MM.1S (cell line): ENCODE measurements around the gene RCVRN.

ENCODE experiments used
- DNase-seq: peaks from one replicate; pipeline ENCODE4 v3.0.0-alpha.2; 2015
- H2AFZ ChIP-seq: fragments of 300-600 bp; sonication (generic); 2 replicates; pipeline ENCODE4 v1.6.0; 2016; ENCODE audit warnings: antibody characterized with exemption, low read length
- H3F3A ChIP-seq: fragments of 300-600 bp; sonication (generic); 2 replicates; pipeline ENCODE4 v1.6.1; 2016; ENCODE audit warnings: mild to moderate bottlenecking, antibody characterized with exemption, low read length, moderate library complexity, mixed read lengths; ENCODE audit not compliant: insufficient read depth
- H3K27ac ChIP-seq: fragments of 300-600 bp; sonication (generic); 2 replicates; pipeline ENCODE4 v1.5.1; 2016; ENCODE audit warnings: mild to moderate bottlenecking, low read length
- H3K27me3 ChIP-seq: fragments of 300-600 bp; sonication (generic); replicated peaks from 2 replicates; pipeline ENCODE4 v1.6.0; 2016; ENCODE audit warnings: low read length; ENCODE audit not compliant: insufficient read depth
- H3K36me3 ChIP-seq: fragments of 300-600 bp; sonication (generic); replicated peaks from 2 replicates; pipeline ENCODE4 v1.6.1; 2016; ENCODE audit warnings: mild to moderate bottlenecking, low read length, mixed read lengths; ENCODE audit not compliant: insufficient read depth
- H3K4me1 ChIP-seq: fragments of 300-600 bp; sonication (generic); 2 replicates; pipeline ENCODE4 v1.6.1; 2016; ENCODE audit warnings: low read length, mixed read lengths
- H3K4me2 ChIP-seq: fragments of 300-600 bp; sonication (generic); 2 replicates; pipeline ENCODE4 v1.6.0; 2016; ENCODE audit warnings: low read depth, low read length
- H3K4me3 ChIP-seq: fragments of 300-600 bp; sonication (generic); 2 replicates; pipeline ENCODE4 v1.5.1; 2016; ENCODE audit warnings: low read length, mixed read lengths
- H3K79me2 ChIP-seq: fragments of 300-600 bp; sonication (generic); 2 replicates; pipeline ENCODE4 v1.6.1; 2016; ENCODE audit warnings: mixed run types, low read length, mixed read lengths
- H3K9ac ChIP-seq: fragments of 300-600 bp; sonication (generic); 2 replicates; pipeline ENCODE4 v1.6.1; 2016; ENCODE audit warnings: low read length, mixed read lengths
- H3K9me2 ChIP-seq: fragments of 300-600 bp; sonication (generic); replicated peaks from 2 replicates; pipeline ENCODE4 v1.6.1; 2016; ENCODE audit warnings: mild to moderate bottlenecking, low read length, mixed read lengths; ENCODE audit not compliant: insufficient read depth
- H3K9me3 ChIP-seq: fragments of 300-600 bp; sonication (generic); replicated peaks from 2 replicates; pipeline ENCODE4 v1.6.1; 2016; ENCODE audit warnings: mild to moderate bottlenecking, low read length, mixed read lengths; ENCODE audit not compliant: insufficient read depth
- H4K20me1 ChIP-seq: fragments of 300-600 bp; sonication (generic); 2 replicates; pipeline ENCODE4 v1.6.1; 2016; ENCODE audit warnings: mild to moderate bottlenecking, low read length, moderate library complexity, mixed read lengths; ENCODE audit not compliant: insufficient read depth
- CTCF ChIP-seq: fragments of 300-600 bp; sonication (generic); IDR thresholded peaks from 2 replicates; pipeline ENCODE4 v1.5.1; 2016; ENCODE audit warnings: antibody characterized with exemption, low read length, mixed read lengths
- EZH2 ChIP-seq: fragments of 300-600 bp; sonication (generic); optimal IDR thresholded peaks from 2 replicates; pipeline ENCODE3; 2017; ENCODE audit warnings: low read depth, mild to moderate bottlenecking, antibody characterized with exemption, low read length, mixed read lengths
- EZH2phosphoT487 ChIP-seq: fragments of 300-600 bp; sonication (generic); IDR thresholded peaks from 2 replicates; pipeline ENCODE4 v1.6.1; 2018; ENCODE audit warnings: antibody characterized with exemption, low read length

Gene RCVRN

GRCh38 chr17:9900784-9901183 lies 4.3 kb downstream of the RCVRN start:
- peaks cover 19% of the 10 kb centered on the region for H3K27me3 ChIP-seq
- no peaks in the 10 kb centered on the region for H3K36me3 ChIP-seq
- no peak overlapping the region for H2AFZ ChIP-seq
- no peaks in the 10 kb centered on the region for H3K4me1 ChIP-seq
- H3K9me3 ChIP-seq: no peaks in the 10 kb centered on the region
- no peak overlapping the region for H3K4me2 ChIP-seq
- DNase-seq: no peak
- no peaks in the 10 kb centered on the region for H3F3A ChIP-seq
- no peak for TF ChIP-seq EZH2phosphoT487
- TF ChIP-seq CTCF: no peak
- no peak for TF ChIP-seq EZH2
- no peak overlapping the region for H3K9ac ChIP-seq
- H3K79me2 ChIP-seq: no peaks in the 10 kb centered on the region
- no peak overlapping the region for H3K4me3 ChIP-seq
- H3K27ac ChIP-seq: no peak overlapping the region
- no peaks in the 10 kb centered on the region for H4K20me1 ChIP-seq
- no peaks in the 10 kb centered on the region for H3K9me2 ChIP-seq

GRCh38 chr17:9900044-9900594 lies 5.0 kb downstream of the RCVRN start:
- Histone ChIP-seq H3F3A (no peaks in the 10 kb centered on the region), H3K9me2 (no peaks in the 10 kb centered on the region), H3K4me2 (no peak overlapping the region), H3K4me1 (no peaks in the 10 kb centered on the region), H3K36me3 (no peaks in the 10 kb centered on the region), H3K9ac (no peak overlapping the region), H3K27ac (no peak overlapping the region), H3K9me3 (no peaks in the 10 kb centered on the region), H2AFZ (no peak overlapping the region), H3K79me2 (no peaks in the 10 kb centered on the region), H4K20me1 (no peaks in the 10 kb centered on the region), H3K27me3 (peaks cover 19% of the 10 kb centered on the region), H3K4me3 (no peak overlapping the region)
- TF ChIP-seq CTCF (no peak), EZH2 (no peak), EZH2phosphoT487 (no peak)
- DNase-seq: no peak

GRCh38 chr17:9899280-9900043 lies 5.6 kb downstream of the RCVRN start:
- no peak overlapping the region for H2AFZ ChIP-seq
- no peaks in the 10 kb centered on the region for H3K4me1 ChIP-seq
- H3K27ac ChIP-seq: no peak overlapping the region
- H3K9me3 ChIP-seq: no peaks in the 10 kb centered on the region
- H3K9ac ChIP-seq: no peak overlapping the region
- H3K4me3 ChIP-seq: no peak overlapping the region
- H3F3A ChIP-seq: no peaks in the 10 kb centered on the region
- DNase-seq: no peak
- H3K9me2 ChIP-seq: no peaks in the 10 kb centered on the region
- no peak overlapping the region for H3K4me2 ChIP-seq
- H4K20me1 ChIP-seq: no peaks in the 10 kb centered on the region
- TF ChIP-seq CTCF (no peak), EZH2phosphoT487 (no peak), EZH2 (no peak)
- no peaks in the 10 kb centered on the region for H3K79me2 ChIP-seq
- H3K36me3 ChIP-seq: no peaks in the 10 kb centered on the region
- peaks cover 19% of the 10 kb centered on the region for H3K27me3 ChIP-seq
